ENCODE measurements around the gene UBXN6. TPM values are rescaled to one million over a fixed set of nuclear protein-coding genes. Genes with fewer than 3 reads are reported as not detected.

UBXN6 gene
- total RNA-seq, 1 donor from 2014 or later = 116 TPM

- TF ChIP-seq CTCF (IDR thresholded peaks at IDR 0.05; ENCODE audit: insufficient read depth, low read length, severe bottlenecking) = no peak
- peak; percentile 54 for DNase-seq (ENCODE audit: low read depth)
- Histone ChIP-seq H3K4me3 (ENCODE audit: low read depth, low read length) (peak overlapping the region; percentile 70), H3K36me3 (ENCODE audit: control insufficient read depth, insufficient read depth, low read length) (peaks cover 24% of the 10 kb centered on the region), H3K27me3 (ENCODE audit: control insufficient read depth, insufficient read depth, low read length) (no peaks in the 10 kb centered on the region)
- no peak for FAIRE-seq
Measured at GRCh38 chr19:4456476-4456842, 1.1 kb downstream of the UBXN6 start.

DNA sequence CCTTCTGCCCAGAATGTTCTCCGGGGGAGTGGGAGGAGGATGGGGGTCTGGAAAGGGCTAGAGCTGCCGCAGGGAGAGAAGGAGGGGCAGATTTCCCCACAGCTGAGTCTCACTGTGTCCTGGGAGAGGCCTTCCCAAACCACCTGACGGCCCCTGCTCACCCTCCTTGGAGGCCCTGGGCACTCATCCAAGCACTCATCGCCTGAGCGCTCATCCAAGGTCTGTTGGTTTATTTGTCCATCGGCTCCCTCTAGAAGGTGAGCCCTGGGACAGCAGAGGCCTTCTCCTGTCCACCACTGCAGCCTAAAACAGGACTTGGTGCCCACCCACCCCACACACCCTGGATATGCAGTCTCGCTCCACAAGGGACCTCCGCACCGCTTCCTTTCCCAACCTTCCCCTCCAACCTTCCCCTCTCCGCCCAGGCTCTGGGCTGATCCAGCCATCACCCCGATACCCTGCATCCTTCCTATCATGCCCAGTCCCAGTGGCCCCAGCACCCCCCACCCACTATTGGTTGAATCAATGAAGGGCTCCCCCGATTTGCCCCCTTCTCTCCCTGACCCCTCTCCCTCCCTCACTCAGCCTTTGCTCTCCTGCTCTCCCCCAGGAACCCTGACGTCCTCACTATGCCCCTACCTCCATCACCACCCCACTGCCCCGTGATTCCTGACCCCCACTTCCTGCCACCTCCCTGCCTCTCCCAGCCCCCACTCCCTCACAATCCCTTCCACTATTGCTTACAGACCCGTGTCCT is 1.7 kb downstream of the UBXN6 start:
- no peak for TF ChIP-seq CTCF (IDR thresholded peaks at IDR 0.05; ENCODE audit: insufficient read depth, low read length, severe bottlenecking)
- DNase-seq (ENCODE audit: low read depth) (peak; percentile 15), FAIRE-seq (no peak)
- no peaks in the 10 kb centered on the region for H3K27me3 ChIP-seq (ENCODE audit: control insufficient read depth, insufficient read depth, low read length)
- H3K36me3 ChIP-seq (ENCODE audit: control insufficient read depth, insufficient read depth, low read length) = peaks cover 25% of the 10 kb centered on the region
- peak overlapping the region; percentile 70 for H3K4me3 ChIP-seq (ENCODE audit: low read depth, low read length)

- TF ChIP-seq CTCF (IDR thresholded peaks at IDR 0.05; ENCODE audit: insufficient read depth, low read length, severe bottlenecking) = no peak
- peaks cover 27% of the 10 kb centered on the region for H3K36me3 ChIP-seq (ENCODE audit: control insufficient read depth, insufficient read depth, low read length)
- no peaks in the 10 kb centered on the region for H3K27me3 ChIP-seq (ENCODE audit: control insufficient read depth, insufficient read depth, low read length)
- peak; percentile 97 for FAIRE-seq
- H3K4me3 ChIP-seq (ENCODE audit: low read depth, low read length) = no peak overlapping the region
- peak; percentile 71 for DNase-seq (ENCODE audit: low read depth)
Measured at GRCh38 chr19:4454747-4455718, 2.6 kb downstream of the UBXN6 start.

DNA sequence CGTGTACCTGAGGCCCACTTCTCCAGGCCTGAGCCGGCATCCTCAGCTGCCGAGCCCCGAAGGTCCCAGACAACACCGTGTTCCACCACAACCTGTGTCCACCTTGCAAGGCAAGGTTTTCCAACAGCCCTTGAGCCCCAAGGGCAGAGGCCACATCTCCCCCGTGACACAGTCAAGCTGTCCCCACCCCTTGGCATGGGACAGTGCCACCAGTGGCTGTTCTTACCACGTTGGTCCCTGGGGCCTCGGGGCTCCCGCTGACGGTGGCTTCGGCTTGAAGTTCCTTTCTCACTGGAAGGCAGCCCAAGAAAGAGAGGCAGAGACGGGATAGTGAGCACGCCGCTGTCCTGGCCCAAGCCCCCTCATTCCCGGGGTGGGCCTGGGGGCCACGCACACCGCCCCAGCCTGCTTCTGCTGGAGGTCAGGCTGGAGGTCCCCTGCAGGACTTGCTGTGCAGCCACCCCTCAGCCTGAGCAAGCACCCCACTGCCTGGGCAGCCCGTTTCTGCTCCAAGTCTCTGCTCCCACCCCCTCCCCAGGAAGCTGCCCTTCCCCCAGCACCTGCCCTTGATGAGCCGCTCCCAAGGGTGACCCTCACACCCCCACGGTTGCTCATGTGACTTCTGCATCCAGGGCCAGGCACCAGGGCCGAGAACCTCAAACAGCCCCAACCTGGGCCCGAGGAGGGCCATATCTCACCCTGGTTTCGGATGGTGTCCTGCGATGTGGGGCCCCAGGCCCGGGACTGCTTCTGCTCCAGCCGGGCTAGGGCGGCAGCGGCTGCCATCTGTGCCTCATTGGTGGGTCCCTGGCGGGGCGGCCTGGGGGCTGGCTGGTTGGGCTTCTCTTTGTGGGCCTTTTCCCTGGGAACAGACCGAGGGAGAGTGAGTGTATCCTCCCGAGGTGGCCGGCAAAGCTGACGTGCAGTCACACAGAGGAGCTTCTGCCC is 4.1 kb downstream of the UBXN6 start:
- FAIRE-seq = no peak
- TF ChIP-seq CTCF (IDR thresholded peaks at IDR 0.05; ENCODE audit: insufficient read depth, low read length, severe bottlenecking) = no peak
- Histone ChIP-seq H3K36me3 (ENCODE audit: control insufficient read depth, insufficient read depth, low read length) (peaks cover 37% of the 10 kb centered on the region), H3K27me3 (ENCODE audit: control insufficient read depth, insufficient read depth, low read length) (no peaks in the 10 kb centered on the region), H3K4me3 (ENCODE audit: low read depth, low read length) (no peak overlapping the region)
- no peak for DNase-seq (ENCODE audit: low read depth)

DNA sequence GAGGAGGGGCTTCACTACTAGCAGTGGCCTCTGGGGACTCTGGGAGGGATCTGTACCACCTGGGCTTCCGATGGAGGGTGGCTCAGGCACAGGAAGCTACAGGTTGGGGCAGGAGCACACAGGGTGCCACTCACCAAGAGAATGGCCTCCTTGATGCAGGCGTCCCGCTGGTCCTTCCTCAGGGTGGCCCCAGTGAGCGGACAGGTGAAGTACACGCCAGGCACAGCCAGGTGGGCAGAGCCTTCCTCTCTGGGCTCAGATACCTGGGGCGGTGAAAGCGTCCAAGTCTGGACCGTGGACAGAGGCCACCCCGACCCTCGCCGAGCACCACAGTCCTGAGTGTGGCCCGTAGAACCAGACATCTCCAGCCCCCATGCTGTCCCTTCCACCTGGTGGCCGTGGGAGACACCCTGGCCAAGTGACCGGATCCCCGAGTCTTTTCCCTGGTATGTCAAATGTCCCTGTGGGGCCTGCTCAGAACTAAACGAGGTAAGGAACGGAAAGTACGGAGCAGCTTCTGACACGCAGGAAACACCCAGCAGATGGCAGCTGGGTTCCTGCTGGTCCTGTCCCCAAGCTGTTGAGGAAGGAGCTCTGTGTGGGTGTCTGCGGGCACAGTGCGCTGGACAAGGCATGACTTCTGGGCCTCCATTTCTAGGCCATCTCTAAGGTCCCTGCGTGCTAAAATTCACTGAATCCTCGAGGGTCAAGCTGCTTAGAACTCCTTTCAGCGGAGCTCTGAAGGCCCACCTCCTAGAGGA is 5.2 kb downstream of the UBXN6 start:
- no peak for TF ChIP-seq CTCF (IDR thresholded peaks at IDR 0.05; ENCODE audit: insufficient read depth, low read length, severe bottlenecking)

More for the DNA sequence above, 5.2 kb downstream of the UBXN6 start:
- Histone ChIP-seq H3K36me3 (ENCODE audit: control insufficient read depth, insufficient read depth, low read length) (peaks cover 43% of the 10 kb centered on the region), H3K4me3 (ENCODE audit: low read depth, low read length) (no peak overlapping the region), H3K27me3 (ENCODE audit: control insufficient read depth, insufficient read depth, low read length) (no peaks in the 10 kb centered on the region)
- no peak for FAIRE-seq
- DNase-seq (ENCODE audit: low read depth) = no peak
